ENCODE data around the gene DPP9. TPM values are rescaled to one million over a fixed set of nuclear protein-coding genes. Genes with fewer than 3 reads are reported as not detected.

The DPP9 gene
- total and polyA plus RNA-seq, 2 of the 8 experiments (the other 6 are each of a cell fraction or from before 2014, with no cell fraction given) = 11.6 to 40.7 TPM

GRCh38 chr19:4633140-4633967 is 90.3 kb downstream of the DPP9 start:
- 72% methylated on average over 14 of the region's 14 CpGs; no CpG with 5 or more reads in 1 of the 2 experiments for WGBS, 2 experiments (ENCODE audit: extremely low coverage in 1 of 2, insufficient coverage in 1 of 2, insufficient read length in 1 of 2, insufficient replicate concordance in 2 of 2, low coverage in 1 of 2, low lambda C conversion rate in 2 of 2, missing lambda C conversion rate in 1 of 2)
- no peaks in the 10 kb centered on the region for H3K79me1 ChIP-seq (ENCODE audit: low read depth, low read length)
- H3K4me2 ChIP-seq (ENCODE audit: insufficient read depth in 1 of 2, low read depth in 2 of 2, low read length in 2 of 2) = no peak overlapping the region
- H2BK120ac ChIP-seq (replicated peaks; ENCODE audit: low read depth, low read length) = no peak overlapping the region
- H2AFZ ChIP-seq (ENCODE audit: low read length) = no peak overlapping the region
- no peak overlapping the region for H4K8ac ChIP-seq (ENCODE audit: extremely low read depth, insufficient read depth, low read length)
- no peak overlapping the region for H3K4me3 ChIP-seq (ENCODE audit: extremely low read depth in 1 of 4, insufficient read depth in 2 of 4, low read depth in 3 of 4, low read length in 4 of 4)
- H3K23ac ChIP-seq (ENCODE audit: insufficient read length) = no peak overlapping the region
- H3K18ac ChIP-seq (ENCODE audit: extremely low read depth, low read length) = no peak overlapping the region
- H3K23me2 ChIP-seq (ENCODE audit: low read depth, low read length) = peaks cover 4% of the 10 kb centered on the region; the same call in 1 of the 2 replicates
- no peaks in the 10 kb centered on the region for H3K79me2 ChIP-seq (ENCODE audit: control insufficient read depth in 1 of 2, insufficient read depth in 2 of 2, low read length in 2 of 2)
- H4K5ac ChIP-seq (ENCODE audit: insufficient read length, low read depth, low read length) = no peak overlapping the region
- no peaks in the 10 kb centered on the region for H4K20me1 ChIP-seq (replicated peaks in 1 of 2; ENCODE audit: control insufficient read depth in 1 of 2, insufficient read depth in 2 of 2, low read length in 2 of 2)
- no peak overlapping the region for H3K56ac ChIP-seq (replicated peaks; ENCODE audit: insufficient read length, low read depth, low read length)
- no peak overlapping the region for H2BK15ac ChIP-seq (ENCODE audit: low read length)
- no peak overlapping the region for H3K27ac ChIP-seq (ENCODE audit: low read depth, low read length)
- CTCF ChIA-PET (ENCODE audit: partially characterized antibody) = interaction anchor here (0.6 to 16.3 kb wide), 37 partner anchors 8 to 186 kb away, joined by 3 to 316 read pairs (median 6); partner anchors contain the start of genes LRG1, PLIN5 and SEMA6B
- H3K9ac ChIP-seq (replicated peaks in 1 of 4; ENCODE audit: extremely low read depth in 1 of 4, low read depth in 3 of 4, low read length in 3 of 4) = no peak overlapping the region
- no peak overlapping the region for H3K14ac ChIP-seq (ENCODE audit: insufficient read length)
- H3K9me3 ChIP-seq (ENCODE audit: insufficient read depth in 2 of 2, low read depth in 1 of 2, low read length in 1 of 2) = no peaks in the 10 kb centered on the region
- H3K27me3 ChIP-seq (replicated peaks in 1 of 4; ENCODE audit: control insufficient read depth in 3 of 4, extremely low read depth in 1 of 4, insufficient read depth in 3 of 4, low read length in 3 of 4) = peaks cover 0 to 13% (median 11%) of the 10 kb centered on the region in 4 experiments; a peak in 5 of 7 replicates
- POLR2A ChIA-PET (ENCODE audit: partially characterized antibody) = interaction anchor here (0.5 to 1.2 kb wide), 5 partner anchors 13 to 114 kb away, joined by 3 to 5 read pairs (median 3); no protein-coding TSS in a partner anchor
- no peak overlapping the region for H2AK5ac ChIP-seq (ENCODE audit: low read depth, low read length)
- H3K4ac ChIP-seq (replicated peaks; ENCODE audit: insufficient read length, low read depth, low read length) = no peak overlapping the region
- peak in 1 of 2 experiments; percentile 84 for DNase-seq (ENCODE audit: low read depth in 1 of 2, low spot score in 2 of 2)
- H2BK12ac ChIP-seq (ENCODE audit: low read depth, low read length) = no peak overlapping the region; the same call in 1 of the 2 replicates
- H3K36me3 ChIP-seq (ENCODE audit: control insufficient read depth in 2 of 4, insufficient read depth in 4 of 4, low read length in 3 of 4) = no peaks in the 10 kb centered on the region
- H3K4me1 ChIP-seq (replicated peaks in 1 of 4; ENCODE audit: control insufficient read depth in 3 of 4, insufficient read depth in 4 of 4, low read length in 3 of 4) = peaks cover 0 to 7% (median 2%) of the 10 kb centered on the region in 4 experiments; a peak in 2 of 7 replicates
- peak; percentile 45 for FAIRE-seq
- H2BK5ac ChIP-seq (ENCODE audit: low read depth, low read length) = no peak overlapping the region
- H2BK20ac ChIP-seq (ENCODE audit: low read length) = no peak overlapping the region
- H4K91ac ChIP-seq (replicated peaks; ENCODE audit: insufficient read length, low read length) = no peak overlapping the region
- TF ChIP-seq GTF2F1 (IDR thresholded peaks at IDR 0.05; ENCODE audit: borderline replicate concordance, low read depth, low read length) (no peak), JUN (IDR thresholded peaks at IDR 0.05; ENCODE audit: low read depth, low read length) (no peak), CREB1 (IDR thresholded peaks at IDR 0.05) (0 out of 2 replicates have a peak, but pooled peaks have one; percentile 36), POLR2AphosphoS5 (IDR thresholded peaks at IDR 0.05; ENCODE audit: low read depth, low read length) (no peak), CTCF (IDR thresholded peaks at IDR 0.05; ENCODE audit: control extremely low read depth in 1 of 3, insufficient read depth in 1 of 3, low read depth in 1 of 3, low read length in 3 of 3) (peak; percentile 82 to 99 (median 99)), SIX5 (IDR thresholded peaks at IDR 0.05; ENCODE audit: low read depth, low read length) (no peak), TCF12 (IDR thresholded peaks at IDR 0.05; ENCODE audit: low read depth, low read length) (no peak), TBP (IDR thresholded peaks at IDR 0.05; ENCODE audit: low read depth, low read length) (0 out of 2 replicates have a peak, but pooled peaks have one; percentile 15), FOSL1 (IDR thresholded peaks at IDR 0.05; ENCODE audit: insufficient read depth, low read depth, low read length) (no peak), TEAD4 (IDR thresholded peaks at IDR 0.05; ENCODE audit: low read depth, low read length) (peak; percentile 44; the same call in 1 of the 2 replicates)
